Stimulated activated naive CD4-positive, alpha-beta T cell (primary cell): ENCODE measurements around the gene RAB8A.

Experiments used
- DNase-seq, 6 experiments: peaks; one replicate each; lab custom pipeline; 2025; lab: John Stamatoyannopoulos, UW

RAB8A gene

DNA sequence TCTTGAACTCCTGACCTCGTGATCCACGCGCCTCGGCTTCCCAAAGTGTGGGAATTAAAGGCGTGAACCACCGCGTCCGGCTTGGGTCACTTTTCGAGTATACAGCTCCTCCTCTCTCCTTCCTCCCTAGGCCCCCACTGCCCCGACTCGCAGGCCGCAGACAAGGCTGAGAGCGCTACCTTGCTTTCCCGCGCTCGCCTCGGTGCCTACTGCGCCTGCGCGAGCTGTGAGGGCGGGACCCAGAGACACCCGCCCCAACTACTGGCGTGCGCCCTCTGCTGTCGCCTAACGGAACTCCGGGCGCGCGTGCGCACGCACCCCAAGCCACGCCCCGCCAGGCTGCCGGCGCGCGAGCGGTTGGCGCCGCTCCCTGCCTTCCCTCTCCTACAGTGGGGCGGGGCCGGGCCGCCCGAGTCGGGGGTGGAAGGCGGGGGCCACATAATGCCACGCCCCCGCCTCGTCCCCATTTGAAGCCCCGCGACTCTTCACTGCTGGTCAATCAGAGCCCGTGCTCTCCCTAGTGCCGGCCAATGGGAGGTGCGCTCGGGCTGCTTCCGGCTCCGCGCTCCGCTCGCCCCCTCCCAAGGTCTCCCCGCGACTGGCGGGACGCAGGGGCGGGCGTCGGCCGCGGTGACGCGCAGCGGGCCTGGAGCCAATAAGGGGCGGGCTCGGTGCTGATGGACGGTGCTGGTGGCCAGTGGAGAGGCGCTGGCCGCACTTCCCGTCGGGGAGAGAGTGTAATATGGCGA, at the start of gene RAB8A:
TSS of gene RAB8A (plus strand) at position 730 of the 749 bp plus-strand sequence. CDS start at position 743, 13 bp downstream.
- peak; percentile 98 to 100 (median 99) for DNase-seq

DNA sequence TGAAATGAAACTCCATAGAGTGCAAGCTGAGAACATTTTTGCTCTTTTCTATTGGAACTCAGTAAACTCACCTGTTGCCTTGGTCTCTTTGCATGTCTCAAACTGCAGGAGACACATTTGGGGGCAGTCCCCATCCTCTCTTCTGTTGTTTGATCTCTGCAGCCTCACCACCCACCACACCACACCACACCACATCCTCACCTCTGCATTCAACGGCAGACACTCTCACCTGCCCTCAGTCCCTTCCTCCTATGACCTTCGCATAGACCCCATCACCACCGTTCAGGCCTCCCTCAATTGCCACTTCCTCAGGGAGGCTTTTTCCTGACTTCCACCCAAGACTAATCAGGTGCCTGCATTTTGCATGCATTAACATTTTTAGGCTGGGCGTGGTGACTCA, 49.7 kb upstream of the RAB8A start:
- no peak for DNase-seq

DNA sequence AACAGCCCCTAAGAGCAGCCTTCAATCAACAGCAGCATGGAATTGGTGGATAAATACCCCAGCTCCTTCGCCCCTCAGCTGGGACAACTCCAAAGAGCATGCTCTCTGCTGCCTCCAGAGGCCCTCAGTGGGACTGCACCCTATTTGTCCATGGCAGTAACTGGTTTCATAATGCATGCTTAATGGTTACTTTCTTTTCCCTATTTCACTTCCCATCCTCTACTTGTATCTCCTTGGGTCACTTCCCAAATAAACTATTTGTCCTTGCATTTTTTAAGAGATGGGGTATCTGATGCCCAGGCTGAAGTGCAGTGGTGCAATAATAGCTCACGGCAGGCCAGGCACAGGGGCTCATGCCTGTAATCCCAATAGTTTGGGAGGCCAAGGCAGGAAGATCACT, 48.9 kb upstream of the RAB8A start:
- peak; percentile 32 to 67 (median 52) for DNase-seq

DNA sequence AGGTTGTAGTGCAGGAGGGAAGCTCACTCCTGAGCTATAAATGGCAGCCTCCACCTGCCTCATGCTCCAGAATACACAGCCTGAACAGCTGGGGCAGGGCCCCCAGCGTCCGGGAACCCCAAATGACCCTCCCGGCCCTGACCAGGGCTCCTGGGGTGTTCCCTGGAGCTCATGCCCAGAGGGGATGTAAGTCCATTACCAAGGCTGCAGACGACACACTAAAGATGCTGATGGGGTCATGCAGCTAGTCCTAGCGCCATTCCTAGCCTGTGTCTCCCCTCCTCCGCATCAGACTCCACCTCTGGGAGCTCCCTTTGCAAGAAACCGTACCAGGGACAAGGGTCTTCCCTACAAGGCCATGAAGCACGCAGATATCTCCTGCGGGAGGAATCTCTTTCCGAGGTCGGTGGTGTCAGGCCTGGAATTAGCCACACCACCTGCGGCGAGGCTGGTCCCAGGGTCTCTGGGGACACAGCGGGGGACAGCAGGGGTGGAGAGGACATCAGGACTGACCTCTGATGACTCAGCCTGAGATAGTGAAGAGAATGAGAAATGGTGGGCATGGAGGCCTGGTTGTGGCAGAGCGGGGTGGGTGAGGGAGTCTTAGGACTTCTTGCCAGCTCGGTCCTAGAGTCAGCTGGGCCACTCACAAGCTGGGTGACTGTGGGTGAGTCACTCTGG, 47.3 kb upstream of the RAB8A start:
- no peak for DNase-seq

DNA sequence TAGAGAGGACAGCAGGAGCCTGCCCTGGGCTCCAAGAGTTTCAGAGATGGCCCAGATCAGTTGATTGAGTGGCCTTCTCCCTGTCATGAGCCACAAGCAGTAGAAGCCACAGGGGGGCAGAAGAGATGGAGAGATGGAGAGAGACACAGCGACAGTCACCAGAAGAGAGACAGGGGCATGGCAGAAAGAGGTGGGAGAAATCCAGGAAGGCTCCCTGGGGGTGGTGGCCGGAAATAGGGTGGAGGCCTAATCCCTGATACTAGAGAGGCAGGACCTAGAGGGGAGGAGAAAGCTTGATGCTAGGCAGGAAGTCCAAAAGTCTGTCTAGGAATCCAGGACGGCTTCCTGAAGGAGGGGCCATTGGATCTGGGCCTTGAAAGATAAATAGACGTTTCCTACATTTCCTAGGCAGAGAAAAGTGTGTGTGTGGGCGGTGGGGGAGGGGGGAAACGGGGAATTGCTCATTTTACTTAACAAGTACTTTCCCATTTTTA, 45.0 kb upstream of the RAB8A start:
- peak; percentile 22 to 57 (median 38) for DNase-seq

DNA sequence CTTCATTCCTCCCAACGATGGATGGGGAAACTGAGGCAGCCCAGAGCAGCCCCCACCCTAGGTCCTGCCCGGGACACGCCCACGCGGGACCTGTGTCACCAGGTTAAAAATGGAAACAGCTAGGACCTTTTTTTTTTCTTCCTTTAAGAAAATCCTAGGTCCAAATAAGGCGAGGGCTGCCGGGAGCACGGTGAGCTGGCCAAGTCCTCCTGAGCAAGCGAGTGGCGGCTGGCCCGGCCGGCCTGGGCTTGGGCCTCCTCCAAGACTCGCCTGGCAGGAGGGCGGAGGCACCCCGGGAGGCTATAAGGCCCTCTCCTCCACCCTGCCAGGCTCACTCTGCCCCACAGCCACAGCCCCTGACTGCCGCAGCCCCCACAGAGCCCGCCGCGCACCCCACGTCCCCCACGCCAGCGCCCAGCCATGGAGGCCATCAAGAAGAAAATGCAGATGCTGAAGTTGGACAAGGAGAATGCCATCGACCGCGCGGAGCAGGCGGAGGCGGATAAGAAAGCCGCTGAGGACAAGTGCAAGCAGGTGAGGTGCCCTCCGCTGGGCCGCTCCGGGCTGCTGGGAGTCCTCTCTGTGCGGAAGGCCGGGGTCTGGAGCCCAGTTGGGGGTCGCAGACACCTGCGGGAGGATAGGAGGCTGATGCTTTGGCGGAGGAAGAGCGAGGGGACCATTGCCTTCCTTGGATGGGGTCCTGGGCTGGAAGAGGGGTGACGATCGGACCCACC, 44.3 kb upstream of the RAB8A start:
- DNase-seq, result no peak

DNA sequence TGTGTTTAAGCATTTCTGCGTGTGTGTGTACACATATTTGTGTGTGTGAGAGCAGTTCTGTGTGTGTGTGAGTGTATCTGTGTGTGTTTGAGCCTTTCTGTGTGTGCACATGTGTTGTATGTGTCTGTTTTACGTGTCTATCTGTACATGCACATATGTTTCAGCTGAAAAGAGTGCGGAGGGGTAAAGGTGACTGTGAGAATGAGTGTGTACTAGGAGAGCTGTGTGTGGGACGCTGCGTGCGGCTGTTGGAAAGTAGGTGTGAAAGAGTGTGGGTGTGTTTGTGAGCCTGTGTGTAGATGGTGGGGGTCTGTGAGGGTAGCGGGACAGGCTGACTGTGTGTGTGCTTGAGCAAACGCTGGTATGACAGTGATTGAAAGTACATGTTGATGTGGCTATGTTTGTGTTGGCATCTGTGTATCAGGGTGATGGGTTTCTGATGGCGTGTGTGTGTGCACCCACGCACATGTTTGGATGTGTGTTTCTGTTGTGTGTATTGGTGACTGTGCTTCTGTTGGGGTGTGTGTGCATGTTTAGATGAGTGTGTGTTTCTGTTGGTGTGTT, 42.9 kb upstream of the RAB8A start:
- DNase-seq, result no peak

DNA sequence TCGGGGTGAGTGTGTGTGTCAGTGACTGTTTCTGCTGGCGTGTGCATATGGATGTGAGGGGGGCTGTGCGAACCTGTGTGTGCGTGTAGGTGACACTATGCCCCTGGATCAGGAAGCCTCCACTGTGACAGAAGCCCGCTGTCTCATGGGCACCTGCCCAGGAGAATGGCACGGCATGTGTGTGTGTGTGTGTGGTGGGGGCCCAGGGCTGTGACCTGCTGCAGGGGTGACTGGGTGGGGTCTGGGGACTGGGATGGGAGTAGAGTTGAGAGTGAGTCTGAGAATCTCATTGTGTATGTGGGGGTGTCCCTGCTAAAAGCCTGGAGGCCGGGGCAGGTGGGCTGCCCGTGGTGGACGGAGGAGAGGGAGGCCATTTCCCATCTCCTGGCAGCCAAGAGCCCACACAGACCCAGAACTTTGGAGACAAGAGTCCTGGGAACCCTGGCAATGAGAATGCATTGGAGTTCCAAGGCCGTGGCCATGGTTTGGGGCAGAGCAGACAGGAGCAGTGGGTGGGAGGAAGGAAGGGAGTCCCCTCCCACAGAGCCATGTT, 41.8 kb upstream of the RAB8A start:
- no peak for DNase-seq

DNA sequence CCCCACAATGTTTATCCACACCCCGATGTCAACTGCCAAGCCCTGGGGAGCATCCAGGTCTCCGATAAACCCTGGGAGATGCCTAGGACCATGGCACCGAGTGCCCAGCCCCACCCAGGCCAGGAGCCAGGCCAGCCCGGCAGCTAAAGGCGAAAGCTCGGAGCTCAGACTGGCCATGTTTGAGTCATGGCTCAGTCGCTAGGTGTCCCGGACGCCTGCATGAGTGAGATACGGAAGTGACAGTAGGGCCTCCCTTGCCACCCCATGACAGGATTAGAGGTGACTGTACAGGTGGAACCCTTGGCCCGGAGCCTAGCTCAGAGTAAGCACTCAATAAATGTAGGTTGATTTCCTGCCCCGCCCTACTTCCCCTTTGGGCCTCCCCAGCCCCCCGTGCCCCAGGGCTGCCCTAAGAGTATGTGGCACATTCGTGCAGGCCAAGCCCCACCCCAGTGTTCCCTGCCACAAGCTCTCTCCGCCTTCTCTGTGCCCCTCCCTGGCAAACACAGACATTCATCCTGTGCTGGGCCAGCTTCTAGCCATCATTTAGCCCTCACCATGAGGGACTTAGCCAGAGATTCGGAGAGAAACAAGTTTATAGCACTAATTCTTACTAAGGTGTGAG, 41.2 kb upstream of the RAB8A start:
- peak; percentile 69 to 93 (median 86) for DNase-seq

DNA sequence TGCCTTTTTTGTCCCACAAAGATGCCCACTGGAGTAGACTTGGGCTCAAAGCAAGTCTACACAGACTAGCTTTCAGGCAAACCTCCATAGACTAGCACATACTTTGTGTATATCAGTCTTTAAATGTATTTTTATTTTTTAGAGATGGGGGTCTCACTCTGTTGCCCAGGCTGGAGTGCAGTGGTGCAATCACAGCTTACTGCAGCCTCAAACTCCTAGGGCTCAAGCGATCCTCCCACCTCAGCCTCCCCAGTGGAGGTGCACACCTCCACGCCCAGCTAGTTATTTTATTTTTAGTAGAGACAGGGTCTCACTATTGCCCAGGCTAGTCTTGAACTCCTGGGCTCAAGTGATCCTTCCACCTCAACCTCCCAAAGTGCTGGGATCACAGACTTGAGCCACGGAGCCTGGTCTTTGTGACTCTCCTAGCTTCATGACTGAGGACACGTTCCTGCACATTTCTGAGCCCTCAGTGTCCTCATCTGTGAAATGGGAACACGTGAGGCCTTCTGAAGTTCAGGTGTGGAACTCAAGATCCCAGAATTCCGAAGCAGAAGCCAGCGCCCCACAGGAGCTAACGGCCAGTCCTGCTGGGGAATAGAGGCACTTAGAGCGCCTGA, 40.5 kb upstream of the RAB8A start:
- no peak for DNase-seq

DNA sequence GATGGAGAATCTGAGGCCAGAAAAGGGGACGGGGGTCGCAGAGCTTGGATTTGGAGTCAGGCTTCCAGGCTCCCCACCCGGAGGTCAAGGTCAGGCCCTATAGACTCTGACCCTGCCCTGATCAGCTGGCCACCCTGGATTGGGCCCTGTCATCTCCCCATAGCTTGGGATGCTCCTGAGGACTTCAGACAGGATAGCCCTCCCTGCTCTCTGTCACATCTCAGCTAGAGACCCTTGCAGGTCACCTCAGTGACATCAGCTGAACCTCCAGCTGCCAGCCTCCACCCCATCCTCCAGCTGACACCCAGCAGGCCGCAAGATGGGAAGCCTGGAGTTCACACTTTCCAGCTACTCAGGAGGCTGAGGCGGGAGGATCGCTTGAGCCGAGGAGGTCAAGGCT, 38.2 kb upstream of the RAB8A start:
- no peak for DNase-seq

DNA sequence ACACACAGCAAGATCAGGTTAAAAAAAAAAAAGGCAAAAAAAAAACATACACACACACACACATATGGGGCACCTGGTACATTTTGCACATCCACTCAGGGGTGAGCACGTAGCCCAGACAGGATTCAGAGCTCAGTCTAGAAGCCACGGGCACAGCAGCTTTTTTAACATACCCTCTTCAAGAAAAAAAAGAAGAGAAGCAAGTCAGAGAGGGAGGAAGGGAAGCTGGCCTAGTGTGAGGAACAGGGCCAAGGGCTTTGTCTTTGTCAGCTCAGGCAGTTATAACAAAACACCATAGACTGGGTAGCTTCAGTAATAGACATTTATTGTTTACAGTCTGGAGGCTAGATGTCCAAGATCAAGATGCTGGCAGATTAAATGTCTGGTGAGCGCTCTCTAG, 37.7 kb upstream of the RAB8A start:
- peak in 5 of 6 experiments; percentile 31 to 59 (median 56) for DNase-seq

DNA sequence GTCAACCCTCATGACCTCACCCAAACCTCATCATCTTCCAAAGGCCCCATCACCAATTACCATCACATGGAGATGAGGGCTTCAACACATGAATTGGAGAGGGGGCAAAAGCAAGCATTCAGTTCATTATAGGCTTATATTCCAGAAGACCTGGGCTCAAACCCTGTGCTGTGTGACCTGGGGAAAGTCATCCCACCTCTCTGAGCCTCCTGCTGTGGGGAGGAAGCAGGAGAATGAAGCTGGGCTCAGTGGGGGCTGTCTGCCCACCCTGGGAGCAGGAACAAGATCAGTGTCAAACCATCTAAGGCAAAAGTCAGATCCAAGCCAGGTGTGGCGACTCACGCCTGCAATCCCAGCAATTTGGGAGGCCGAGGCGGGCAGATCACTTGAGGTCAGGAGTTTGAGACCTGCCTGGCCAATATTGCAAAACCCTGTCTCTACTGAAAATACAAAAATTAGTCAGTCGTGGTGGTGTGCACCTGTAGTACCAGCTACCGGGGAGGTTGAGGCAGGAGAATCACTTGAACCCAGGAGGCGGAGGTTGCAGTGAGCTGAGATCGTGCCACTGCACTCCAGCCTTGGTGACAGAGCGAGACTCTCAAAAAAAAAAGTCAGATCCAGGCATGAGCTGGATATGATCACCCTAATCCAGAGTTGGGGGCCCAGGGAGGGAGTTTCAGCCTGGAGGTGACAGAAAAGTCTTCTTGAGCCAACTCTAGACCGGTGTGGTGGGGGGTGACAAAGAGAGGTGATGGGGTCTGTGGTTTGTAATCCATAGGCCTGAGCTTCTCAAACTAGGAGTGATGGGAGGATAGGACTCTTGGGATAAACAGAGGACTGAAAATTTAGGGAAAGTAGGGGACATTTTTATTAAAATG, 37.0 kb upstream of the RAB8A start:
- no peak for DNase-seq

DNA sequence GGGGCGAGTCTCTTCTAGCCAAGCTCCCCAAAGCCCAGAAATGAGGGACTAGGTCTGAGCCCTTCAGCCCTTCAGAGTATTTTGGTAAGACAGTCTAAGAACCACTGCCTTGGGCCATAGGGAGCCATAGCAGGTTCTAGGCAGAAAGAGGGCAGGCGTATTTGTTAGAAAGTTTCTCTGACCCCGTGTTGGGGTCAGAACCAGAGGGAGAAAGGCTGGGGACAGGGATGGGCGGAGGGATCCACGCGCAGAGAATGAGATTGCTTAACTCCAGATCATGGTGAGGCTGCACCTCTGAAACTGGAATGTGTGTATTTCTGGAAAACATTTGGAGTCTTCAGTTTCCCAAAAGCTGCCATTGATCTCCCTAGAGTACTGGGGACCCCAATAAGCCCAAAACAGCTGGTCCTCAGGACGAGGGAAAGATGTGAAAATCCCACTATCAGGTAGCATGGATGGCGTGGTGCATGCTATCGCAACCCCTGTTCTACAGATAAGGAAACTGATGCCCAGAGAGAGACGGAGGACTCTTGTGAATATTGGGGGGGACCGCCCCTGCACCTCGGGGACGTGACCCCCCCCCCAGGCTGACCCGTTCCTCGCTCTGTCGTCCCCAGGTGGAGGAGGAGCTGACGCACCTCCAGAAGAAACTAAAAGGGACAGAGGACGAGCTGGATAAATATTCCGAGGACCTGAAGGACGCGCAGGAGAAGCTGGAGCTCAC, 36.1 kb upstream of the RAB8A start:
- DNase-seq, result no peak

DNA sequence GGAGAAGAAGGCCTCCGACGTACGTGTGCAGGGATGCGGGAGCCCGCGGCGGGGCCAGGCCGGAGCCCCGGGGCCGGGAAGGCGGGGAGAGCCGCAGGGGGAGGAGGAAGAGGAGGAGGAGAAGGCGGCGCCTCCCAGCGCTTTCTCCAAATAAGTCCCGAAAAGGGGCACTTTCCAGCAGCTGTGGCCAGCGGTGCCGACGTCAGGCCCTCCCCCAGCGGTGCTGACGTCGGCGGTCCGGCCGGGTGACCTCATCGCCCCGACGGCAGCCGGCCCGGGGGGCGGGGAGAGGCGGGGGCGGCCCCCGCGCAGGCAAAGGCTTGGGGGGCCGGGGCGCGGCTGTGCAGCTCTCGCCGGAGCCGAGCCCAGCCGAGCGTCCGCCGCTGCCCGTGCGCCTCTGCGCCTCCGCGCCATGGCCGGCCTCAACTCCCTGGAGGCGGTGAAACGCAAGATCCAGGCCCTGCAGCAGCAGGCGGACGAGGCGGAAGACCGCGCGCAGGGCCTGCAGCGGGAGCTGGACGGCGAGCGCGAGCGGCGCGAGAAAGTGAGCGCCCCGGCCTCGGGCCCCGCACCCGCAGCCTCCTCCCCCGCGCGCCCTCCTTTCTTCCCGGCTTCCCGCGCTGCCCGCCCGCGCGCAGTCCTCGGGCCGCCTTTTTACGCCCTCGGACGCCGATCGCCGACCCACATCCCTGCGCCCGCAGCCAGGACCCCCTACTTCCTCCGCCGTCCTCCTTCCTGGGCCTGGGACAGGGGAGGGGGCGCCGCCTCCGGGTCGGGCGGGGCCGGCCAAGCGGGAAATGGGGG, 35.3 kb upstream of the RAB8A start, which contains the start of gene TPM4:
TSS of gene TPM4 (plus strand) at position 342 of the 804 bp plus-strand sequence. CDS start at position 413, 71 bp downstream.
- peak; percentile 8 to 78 (median 62) for DNase-seq

DNA sequence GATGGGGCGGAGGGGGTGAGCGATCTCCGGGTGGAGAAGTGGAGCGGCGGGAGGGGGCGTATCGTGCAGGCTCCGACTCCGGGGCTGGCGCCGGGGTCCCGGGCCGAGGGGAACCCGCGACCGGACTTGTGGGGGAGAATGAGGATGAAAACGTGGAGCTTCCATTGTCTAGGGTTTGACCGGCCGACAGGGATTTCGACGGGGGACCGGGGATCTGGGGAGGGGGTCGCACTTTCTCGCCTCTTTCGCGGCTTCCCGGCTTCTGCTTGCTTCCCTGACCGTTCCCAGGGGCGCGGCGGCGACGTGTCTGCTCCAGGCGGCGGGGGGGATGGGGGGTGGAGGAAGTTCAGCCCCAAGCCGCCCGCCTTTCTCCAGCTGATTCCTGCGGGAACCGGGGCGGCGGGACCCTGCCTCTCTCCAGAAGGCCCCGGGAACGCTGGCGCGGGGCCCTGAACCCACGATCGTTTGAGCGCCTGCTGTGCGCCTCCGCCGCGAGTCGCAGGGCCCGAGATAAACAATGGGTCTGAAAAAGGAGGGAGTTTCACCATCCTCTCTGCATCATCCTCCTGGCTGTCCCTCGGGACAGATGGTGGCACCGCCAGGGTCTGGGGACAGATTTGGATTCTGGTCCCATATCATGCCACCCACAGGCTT, 34.6 kb upstream of the RAB8A start:
- peak in 3 of 6 experiments; percentile 17 to 33 (median 20) for DNase-seq

DNA sequence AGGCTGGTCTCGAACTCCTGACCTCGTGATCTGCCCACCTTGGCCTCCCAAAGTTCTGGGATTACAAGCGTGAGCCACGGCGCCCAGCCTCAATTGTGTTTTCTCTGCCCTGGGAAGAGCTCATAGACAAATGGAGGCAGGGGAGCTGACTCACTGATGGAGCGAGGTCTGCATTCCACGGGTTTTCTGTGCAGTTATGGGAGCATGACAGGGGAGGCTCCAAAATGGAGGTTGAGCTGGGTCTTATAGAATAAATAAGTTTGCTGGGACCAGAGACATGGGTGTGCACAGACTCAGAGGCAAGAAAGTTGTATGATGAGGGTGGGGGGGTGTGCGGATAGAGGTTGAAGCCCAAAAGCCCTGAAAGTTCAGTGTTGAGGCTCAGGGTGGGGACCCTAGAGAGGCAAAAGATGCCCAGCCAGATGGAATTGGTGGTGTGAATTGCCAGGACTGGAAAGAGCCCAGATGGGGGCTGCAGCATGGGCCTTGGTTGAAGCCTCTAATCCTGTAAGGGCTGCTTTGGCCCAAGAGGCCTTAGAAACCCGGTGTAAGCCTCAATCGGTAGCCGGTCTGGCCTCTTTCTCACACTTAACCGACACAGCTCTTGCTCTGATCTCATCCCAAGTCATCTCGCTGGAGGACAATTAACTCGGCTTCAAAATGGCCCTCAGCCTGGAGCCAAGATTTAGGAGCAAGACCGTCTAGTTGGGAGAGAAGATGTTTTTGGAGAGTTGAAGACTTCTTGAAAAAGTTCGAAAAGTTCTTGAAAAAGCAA, 33.5 kb upstream of the RAB8A start:
- peak in 4 of 6 experiments; percentile 25 to 68 (median 31) for DNase-seq
